HG03439 (cell line): Measurements from ENCODE around the gene VAV2.

Experiments
- ATAC-seq: cut with Tn5 transposase; IDR thresholded peaks from one replicate; pipeline ENCODE4 v1.9.1; 2021; ENCODE audit warnings: mild to moderate bottlenecking, moderate library complexity; ENCODE audit not compliant: unreplicated experiment

Gene VAV2

DNA sequence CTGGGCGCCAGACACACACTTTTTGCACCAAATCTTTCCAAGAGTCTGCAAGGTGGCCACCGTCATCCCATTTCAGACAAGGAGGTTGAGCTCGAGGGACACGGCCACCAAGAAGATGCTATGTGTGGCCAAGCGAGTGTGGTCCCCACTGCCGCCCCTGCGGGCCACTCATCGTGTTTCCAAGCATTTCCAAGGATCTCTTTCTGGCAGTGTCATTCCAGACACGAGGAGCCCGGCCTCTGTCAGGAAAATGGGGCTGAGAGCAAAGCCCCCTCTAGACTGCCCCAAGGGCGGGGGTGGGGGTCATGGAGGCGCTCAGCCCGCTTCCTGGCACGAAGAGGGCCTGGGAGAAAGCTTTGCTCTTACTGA, 10.6 kb downstream of the VAV2 start:
- ATAC-seq, result no peak

DNA sequence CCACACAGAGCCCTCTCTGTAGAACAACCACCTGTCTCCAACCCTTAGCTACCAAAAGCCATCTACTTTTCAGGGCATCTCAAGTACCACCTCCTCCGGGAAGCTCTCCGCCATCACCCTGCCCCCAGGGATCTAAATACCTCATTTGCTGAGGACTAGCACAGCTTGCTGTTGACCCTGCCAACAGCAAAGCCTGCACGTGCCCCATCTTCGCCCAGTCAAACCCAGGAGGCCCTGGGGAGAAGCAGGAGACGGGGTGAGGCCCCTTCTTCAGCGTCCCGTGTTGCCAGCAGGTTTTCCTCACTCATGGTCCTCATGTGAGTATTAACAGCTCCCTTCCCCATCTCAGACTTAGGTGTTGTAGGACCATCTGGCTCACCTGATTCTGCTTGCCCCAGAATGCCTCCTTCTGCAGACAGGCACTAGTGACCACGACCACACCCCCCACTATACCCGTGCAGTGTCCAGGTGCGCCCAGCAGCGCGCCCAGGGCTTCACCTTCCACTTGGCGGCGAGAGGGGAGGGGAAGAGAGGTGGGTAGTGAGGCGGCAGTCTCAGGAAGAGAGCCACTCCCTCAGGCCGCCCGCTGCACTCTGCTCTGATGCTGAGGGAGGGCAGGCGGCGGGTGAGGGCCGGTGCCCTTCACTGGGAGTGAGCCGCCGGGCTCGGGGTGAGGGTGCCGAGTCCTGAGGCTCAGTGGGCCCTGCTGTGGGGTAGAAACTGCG, 11.1 kb downstream of the VAV2 start:
- ATAC-seq, result no peak

DNA sequence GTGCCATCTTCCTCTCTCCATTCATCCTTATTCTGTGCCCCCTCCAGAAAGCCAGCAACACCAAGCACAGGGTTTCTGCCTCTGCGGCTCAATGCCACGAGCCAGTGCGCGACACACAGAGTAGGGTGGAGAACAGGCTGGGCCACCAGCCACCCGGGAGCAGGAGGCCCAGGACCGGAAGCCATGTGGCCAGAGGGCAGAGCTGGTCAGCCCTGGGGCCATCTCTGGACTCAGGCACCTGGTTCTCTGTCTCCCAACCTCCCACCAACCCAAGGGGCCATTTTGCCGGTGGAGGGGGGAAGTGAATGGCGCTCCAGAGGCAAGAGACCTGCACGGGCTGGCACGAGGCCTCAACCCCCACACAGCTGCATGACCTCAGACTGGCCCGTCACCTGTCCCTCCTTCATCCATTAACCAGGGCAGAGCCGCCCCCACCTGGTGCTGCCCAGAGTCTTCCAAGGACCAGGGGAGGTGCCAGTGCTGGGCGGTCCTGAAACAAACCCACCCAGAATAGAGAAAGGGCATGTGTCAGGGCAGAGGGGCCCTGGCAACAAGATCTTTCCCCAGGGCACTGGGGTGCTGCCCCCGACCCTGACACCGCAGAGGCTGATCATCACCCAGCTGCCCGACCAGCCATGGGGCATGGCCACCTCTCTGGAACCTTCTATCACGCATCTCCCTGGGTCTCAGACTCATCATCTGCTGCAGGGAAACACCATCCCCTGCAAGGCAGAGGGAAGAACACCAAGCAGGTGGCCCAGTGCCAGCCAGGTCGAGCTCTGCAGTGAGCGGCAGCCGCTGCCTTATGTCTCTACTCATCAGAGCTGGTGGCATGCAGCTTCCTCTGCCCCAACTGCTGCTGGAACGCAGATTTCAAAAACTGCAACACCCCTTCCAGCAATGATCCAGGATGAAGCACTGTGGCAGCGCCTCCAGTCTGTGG, 11.9 kb downstream of the VAV2 start:
- ATAC-seq, result no peak

DNA sequence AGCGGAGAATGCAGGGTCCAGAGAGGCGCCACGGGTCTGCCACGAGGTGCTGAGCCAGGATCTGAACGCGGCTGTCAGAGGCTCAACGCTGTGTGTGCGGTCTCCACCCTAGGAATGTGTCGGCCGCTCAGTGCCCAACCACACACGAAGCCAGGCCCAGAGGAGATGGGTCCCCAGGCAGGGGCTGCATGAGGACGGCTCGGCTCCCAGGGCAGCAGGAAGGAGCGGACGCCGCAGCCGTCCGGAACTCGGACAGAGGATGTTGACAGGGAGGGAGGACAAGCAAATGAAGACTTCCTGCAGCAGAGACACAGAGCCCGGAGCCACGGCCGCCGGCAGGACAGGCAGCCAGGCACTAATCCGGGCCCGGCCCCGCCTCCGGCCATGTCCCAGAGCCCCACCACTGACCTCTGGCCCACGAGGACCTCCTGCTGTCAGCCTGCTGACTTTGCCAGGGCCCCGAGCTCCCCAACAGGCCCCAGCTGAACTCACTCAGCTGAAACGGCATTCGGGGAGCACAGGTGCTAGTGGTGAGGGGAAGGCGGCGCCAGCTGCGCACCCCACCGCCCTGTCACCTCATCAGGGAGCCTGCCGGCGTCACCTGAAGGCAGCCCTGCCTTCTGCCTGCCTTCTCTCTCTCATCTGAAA, 12.7 kb downstream of the VAV2 start:
- ATAC-seq, result no peak

DNA sequence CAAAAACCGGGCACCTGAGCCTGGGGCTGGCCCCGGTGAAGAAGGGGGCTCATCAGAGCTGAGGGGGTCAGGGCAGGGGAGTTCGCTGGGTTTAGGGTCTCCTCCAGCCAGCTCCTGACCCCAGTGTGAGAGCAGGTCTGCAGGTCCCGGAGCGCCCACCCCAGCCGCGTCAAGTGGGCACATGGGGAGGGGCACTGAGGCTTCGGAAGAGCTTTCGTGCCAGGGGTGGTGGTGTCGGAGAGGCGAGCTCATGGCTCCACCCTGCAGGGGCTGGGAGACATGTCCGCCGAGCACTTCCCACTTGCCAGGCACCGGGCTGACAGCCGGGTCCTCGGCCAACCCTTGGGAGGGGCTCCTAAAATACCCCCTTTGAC, 13.2 kb downstream of the VAV2 start:
- ATAC-seq, result no peak

DNA sequence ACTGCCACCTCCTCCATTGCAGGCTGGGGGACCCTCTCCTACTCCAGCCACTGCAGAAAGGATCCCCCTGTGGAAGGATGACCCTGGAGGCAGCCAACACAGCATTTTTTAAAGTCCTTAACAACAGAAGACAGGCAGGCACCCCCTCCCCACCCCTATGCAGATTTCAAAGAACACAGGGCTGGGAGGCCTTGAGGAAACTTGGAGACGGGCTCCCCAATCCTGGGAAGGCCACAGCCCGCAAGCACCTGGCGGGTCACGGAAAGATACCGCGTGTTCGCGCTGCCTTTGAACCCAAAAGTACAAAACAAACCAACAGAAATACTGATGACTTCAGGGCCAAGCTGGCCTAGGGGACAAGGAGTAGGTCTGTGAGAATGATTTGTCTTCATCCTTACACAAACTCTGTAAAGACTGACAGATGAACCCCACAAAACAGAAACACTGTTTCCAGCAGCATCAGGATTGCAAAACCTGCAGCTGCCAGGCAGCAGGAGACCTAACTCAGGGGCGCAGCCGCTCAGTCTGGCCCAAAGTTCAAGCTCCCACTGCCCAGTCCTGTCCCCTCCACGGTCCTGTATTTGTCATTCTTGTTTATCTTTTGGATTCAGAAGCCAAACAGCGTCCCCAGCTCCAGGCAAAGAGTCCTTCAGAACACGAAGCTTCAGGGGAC, 13.8 kb downstream of the VAV2 start:
- no peak for ATAC-seq

DNA sequence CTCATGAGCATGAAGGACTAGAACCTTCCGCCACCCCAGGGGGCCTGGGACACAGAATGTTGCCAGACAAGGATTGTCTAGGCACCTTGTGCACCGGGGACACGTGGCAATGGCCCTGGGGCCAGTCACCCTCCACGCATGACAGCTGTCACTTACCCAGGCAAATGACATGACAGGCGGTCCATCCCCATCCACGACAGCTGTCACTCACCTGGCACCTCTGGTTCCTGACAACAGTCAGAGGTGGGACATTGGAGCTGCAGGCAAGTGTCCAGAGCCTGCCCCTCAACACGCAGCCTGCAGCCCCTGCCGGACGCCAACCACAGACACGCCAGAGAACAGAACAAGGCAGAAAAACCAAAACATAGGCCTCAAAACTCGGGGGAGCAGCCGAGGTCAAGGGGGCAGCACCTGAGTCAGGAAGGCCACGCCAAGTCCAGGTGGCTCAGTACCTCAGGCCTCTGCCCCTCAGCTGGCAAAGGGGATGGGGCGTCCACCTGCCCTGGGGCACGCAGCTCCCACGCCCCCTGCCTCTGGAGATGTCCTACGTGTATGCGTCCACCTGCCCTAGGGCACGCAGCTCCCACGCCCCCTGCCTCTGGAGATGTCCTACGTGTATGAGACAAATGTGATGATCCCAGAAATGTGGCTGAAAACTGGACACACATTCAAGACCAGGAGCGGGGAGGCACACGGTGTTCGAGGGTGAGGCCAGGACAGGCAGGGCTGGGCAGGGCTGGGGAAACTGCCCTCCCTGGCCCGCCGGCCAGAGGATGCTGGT, 14.5 kb downstream of the VAV2 start:
- no peak for ATAC-seq

DNA sequence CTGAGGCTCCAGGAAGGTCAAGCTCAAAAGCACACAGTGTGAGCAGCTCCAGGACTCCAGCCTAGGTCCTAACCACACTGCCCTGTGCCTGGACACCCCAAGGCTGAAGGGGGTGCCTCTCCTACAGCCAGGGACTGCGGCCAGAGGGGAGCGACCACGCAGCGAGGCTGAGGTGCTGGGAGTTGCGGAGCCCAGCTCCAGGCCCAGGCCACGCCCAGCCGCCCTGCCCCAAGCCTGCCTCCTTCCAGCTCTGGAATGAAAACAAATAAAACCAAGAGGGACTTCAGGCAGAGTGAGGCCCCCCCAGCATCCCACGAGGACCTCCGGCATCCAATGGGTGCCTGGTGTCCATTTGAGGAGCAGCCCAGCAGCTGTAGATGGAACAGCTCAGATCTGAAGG, 15.2 kb downstream of the VAV2 start:
- no peak for ATAC-seq

DNA sequence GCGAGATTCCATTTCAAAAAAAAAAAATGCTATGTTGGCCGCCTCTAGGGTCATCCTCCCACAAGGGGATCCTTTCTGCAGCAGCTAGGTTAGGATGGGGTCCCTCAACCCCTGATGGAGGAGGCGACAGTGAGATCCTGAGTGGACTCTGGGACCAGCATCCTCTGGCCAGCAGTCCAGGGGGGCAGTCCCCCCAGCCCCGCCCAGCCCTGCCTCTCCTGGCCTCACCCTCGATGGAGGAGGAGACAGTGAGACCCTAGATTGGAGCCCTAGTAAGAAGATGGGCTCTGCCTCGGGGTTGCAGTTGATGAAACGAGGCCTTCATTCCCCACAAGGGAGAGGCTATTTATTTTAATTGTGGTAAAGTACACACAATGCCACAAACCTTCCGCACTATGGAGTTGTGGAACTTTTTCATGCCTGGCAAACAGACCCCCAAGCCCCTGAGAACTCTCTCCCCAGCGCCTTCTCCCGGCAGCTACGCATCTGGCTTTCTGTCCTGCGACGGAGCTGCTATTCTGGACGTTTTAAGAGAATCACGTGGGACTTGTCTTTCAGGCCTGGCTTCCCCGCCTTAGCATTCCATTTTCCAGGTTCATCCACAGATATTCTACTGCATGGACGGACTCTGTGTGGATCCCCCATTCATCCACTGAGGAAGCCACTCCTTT, 15.8 kb downstream of the VAV2 start:
- ATAC-seq, result no peak

DNA sequence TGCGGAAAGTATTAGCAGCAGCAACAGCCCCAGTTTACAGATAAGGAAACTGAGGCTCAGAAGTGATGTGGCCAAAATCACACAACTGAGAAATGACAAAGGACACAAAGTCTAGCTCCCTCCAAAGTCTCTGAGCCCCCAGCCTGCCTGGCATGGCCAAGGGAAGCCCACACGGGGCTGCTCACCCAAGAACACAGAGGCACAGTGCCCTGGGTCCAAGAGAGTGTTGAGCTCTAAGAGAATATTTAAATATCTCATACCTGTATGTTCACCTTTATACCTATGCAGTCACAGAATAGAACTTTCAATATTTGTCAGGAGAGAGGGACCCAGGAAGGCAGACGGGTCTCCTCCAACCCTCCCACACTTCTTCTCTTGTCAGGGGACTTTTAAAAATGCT, 16.6 kb downstream of the VAV2 start:
- no peak for ATAC-seq

DNA sequence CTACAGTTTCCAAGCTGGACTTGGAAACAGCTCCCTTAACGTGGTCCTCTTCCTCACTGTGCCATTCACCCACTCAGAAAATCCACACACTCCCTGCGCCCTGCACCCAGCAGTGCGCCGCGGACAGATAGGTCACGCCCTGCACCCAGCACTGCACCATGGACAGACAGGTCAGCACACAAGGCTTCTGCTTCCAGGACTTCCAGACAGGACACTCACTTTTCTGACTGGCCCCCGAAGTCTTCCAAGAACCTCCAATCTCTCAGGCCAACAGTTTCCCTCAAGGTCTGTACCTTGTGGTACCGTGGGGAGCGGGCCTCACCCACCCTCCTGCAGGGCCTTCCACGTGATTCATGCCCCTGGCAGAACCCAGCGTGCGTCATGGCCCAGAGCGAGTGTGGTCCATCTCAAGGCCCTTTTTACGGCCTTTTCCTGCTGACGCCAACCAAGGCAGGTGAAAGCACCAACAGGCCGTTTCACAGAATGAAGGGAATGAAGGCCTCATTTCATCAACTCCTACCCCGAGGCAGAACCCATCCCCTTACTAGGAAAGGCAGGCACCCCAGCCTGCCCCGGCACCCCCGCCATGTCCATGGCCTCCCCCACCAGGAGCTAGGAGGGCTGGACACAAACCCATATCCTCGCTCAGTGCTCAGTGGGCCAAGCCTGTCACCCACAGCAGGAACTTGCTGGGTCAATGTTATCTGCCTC, 17.3 kb downstream of the VAV2 start:
- no peak for ATAC-seq

DNA sequence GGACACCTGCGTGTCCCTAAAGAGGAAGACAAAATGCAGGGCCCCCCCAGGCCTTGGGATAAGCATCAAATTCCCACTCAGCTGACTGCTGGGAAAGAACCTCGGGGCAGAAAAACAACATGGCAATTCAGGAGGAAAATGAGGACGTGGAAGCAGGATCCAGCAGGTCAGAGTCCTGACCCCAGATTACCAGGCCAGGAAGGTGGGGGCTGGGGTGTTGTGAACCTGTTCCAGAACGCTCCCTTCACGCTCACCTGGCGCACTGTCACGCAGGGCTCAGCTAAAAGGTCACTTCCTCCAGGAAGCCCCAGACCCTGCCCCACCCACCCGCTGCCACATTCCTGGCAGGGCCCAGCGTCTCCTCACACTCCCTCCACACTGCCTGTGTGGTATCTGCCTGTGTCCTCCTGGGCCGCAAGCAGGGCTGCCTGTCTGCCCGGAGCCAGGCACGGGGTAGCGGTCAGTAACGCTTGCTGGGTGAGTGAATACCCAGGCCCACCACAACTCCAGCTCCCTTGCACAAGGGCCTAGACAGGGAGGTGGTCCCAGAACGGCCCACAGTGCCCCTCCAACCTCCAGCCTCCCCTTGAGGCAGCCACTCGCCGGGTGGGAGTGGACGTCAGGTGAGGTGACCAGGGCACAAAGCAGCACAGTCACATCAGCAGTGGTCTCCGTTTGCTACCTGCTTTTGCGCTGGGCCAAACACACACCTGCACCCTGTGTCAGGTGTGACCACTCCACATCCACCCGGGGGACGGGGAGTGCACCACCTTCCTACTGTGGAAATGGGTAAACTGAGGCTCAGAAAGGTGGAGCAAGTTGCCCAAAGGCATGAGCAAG, 18.1 kb downstream of the VAV2 start:
- ATAC-seq, result no peak

DNA sequence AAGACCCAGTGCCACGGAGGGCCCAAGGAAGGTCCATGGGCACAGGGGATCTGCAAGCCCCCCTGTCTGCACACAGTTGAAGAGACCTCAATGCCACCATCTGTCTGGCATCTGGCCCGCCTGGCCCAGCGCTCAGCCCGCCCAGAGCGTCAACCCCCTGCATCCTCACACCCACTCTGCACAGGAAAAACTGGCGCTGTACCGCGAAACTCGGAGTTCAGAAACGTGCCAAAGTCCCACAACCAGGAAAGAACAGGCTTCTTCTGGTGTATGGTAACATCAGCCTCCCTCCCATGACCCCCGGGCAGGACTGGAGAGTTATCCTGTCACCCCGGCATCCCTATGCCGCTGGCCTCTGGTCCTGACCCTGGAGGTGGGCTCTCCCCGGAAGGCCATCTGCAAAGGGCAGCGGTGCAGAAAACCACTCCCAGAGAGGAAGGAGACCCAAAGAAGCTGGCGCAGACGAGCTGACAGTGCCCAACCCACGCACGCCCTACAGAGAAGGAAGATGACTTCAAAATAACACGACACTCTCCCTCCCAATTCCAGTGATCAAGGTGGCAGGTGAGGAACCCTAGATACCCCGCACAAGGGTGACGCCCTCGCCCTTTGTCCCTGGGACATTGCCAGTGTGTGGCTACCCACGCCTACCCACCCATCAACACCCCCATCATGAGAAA, 18.9 kb downstream of the VAV2 start:
- no peak for ATAC-seq

DNA sequence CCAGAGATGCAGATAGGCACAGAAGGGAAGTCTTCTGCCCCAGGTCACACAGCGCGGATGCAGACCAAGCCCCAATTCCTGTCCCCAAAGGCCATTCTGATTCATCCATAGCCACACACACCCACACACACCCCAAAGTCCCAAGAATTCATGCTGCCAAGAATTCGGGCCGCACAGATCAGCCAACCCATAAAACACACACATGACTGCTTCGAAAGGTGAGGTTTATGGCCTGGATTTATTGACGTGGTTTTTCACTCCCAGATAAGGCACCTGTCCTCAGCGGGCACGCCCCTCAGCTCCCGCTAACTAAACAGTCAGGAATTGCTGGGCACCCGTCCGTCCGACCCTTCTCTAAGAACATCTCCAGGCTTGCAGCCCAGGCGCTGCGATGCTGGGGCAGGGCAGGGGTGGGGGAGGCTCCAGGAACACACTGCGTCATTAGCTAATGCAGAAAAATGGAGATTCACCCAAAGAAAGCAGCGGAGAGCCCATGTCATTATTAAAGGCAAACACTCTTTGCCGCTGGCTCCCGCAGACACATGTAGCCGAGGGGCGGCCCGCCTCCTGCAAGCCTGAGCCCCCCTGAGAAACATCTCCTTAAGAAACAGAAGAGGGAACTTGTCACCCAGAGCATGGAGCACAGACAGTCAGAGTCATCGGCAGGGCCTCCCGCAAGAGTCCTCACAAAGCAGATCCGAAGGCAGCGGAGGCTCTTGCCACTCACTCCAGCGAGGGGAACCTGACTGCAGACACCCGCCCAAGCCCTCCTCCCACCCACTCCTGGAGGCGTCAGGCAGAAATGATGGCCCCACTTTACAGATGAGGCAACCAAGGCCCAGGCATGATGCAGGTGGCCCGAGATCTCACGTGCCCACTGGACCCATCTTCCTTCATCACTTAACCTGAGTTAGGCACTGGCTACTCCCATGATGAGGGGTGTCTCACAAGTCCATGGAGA, 19.9 kb downstream of the VAV2 start:
- ATAC-seq, result no peak

DNA sequence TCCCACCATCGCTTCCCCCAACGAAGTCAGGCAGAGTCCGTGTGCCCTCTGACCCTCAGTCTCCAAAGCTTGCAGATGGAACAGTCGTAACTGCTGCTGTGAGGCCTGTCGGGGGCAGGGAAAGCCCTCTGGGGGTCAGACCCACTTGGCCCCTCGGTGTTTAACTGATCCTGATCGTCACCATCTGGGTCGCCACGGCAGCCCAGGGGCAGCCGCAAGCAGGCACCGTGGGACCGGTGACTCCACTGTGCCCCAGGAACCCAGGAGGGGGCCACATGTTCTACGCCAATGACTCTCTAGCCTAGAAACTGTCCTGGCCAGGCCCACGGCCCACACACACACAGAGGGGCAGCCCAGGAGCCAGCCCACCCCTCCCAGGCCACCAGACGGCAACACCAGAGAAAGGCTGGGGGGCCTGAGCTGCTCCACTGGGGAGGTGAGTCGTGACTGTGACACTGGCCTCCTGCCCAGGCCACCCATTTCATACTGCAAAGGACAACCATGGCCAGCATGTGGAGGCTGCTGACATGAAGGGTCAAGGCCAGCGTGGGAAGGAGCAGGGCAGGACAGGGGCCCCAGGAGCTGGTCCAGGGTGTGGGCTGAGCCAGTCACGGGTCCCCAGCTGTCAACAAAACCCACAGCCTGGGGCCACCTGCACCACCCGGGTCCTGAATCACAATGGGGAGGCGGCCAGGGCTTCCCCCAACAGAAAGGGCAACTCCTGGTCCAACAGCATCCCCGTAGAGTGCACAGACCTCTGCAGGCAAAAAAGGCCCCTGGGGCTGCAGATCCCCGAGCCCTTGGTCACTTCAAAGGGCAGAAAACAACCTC, 20.8 kb downstream of the VAV2 start:
- no peak for ATAC-seq

DNA sequence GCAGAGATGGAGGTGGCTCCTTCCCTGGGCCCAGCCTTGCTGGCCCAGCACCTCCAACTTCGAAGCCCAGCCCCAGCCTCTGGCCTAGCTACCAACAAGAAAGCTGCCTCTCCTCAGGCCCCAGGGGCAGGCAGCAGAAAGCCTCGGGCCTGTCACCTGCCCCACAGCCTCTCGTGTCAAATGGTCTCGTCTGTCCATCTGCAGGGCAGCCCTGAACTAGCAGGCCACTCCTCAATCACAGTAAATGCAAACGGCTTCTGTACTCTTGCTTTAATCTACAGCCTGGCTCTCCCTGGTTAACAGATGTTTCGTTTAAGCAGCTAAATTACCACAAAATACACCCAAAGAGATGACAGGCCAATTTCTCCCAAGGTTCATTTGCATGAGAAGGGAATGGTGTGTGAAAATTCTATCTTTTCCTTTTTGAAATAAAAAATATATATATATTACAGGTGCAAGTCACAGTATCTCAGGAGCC, 21.5 kb downstream of the VAV2 start:
- no peak for ATAC-seq
